GM23248 (cell line): ENCODE data around the gene DRD4. TPM values are rescaled to one million over a fixed set of nuclear protein-coding genes. Genes with fewer than 3 reads are reported as not detected.

Source experiments
- DNase-seq: peaks from one replicate; pipeline ENCODE4 v3.0.0-alpha.2; 2015
- H2AFZ ChIP-seq: fragments of 200-600 bp; sonication (generic); 2 replicates; pipeline ENCODE4 v1.6.1; 2016; ENCODE audit warnings: antibody characterized with exemption
- H3F3A ChIP-seq: fragments of 200-600 bp; sonication (generic); 2 replicates; pipeline ENCODE4 v1.6.1; 2016; ENCODE audit warnings: mild to moderate bottlenecking, antibody characterized with exemption, mixed run types; ENCODE audit not compliant: insufficient read depth
- H3K27ac ChIP-seq: fragments of 200-600 bp; sonication (generic); 2 replicates; pipeline ENCODE4 v1.5.1; 2016; ENCODE audit warnings: mild to moderate bottlenecking
- H3K27me3 ChIP-seq: fragments of 200-600 bp; sonication (generic); replicated peaks from 2 replicates; pipeline ENCODE4 v1.6.1; 2016; ENCODE audit warnings: mild to moderate bottlenecking; ENCODE audit not compliant: insufficient read depth
- H3K36me3 ChIP-seq: fragments of 200-600 bp; sonication (generic); 2 replicates; pipeline ENCODE4 v1.6.1; 2016; ENCODE audit warnings: low read depth, mild to moderate bottlenecking
- H3K4me1 ChIP-seq: fragments of 200-600 bp; sonication (generic); 2 replicates; pipeline ENCODE4 v1.6.1; 2016; ENCODE audit warnings: mild to moderate bottlenecking; ENCODE audit not compliant: insufficient read depth
- H3K4me2 ChIP-seq: fragments of 200-600 bp; sonication (generic); one replicate; pipeline ENCODE4 v1.6.1; 2016; ENCODE audit warnings: mild to moderate bottlenecking; ENCODE audit not compliant: unreplicated experiment
- H3K4me3 ChIP-seq: fragments of 200-600 bp; sonication (generic); 2 replicates; pipeline ENCODE4 v1.5.1; 2016; ENCODE audit warnings: mild to moderate bottlenecking
- H3K79me2 ChIP-seq: fragments of 200-600 bp; sonication (generic); 2 replicates; pipeline ENCODE4 v1.6.1; 2016; ENCODE audit warnings: mild to moderate bottlenecking; ENCODE audit not compliant: insufficient read depth
- H3K9ac ChIP-seq: fragments of 200-600 bp; sonication (generic); 2 replicates; pipeline ENCODE4 v1.6.1; 2016; ENCODE audit warnings: mild to moderate bottlenecking
- H3K9me2 ChIP-seq: fragments of 200-600 bp; sonication (generic); 2 replicates; pipeline ENCODE4 v1.6.1; 2016; ENCODE audit warnings: mixed run types, mild to moderate bottlenecking, moderate library complexity; ENCODE audit not compliant: insufficient read depth
- H3K9me3 ChIP-seq: fragments of 200-600 bp; sonication (generic); one replicate; pipeline ENCODE4 v1.6.1; 2017; ENCODE audit warnings: low read depth
- H4K20me1 ChIP-seq: fragments of 200-600 bp; sonication (generic); 2 replicates; pipeline ENCODE4 v1.6.0; 2016; ENCODE audit not compliant: insufficient read depth
- EZH2 ChIP-seq: fragments of 200-600 bp; sonication (generic); IDR thresholded peaks from 2 replicates; pipeline ENCODE4 v1.6.1; 2018; ENCODE audit warnings: antibody characterized with exemption, mild to moderate bottlenecking; ENCODE audit not compliant: insufficient read depth, poor library complexity, severe bottlenecking
- EZH2phosphoT487 ChIP-seq: fragments of 200-600 bp; sonication (generic); IDR thresholded peaks from 2 replicates; pipeline ENCODE4 v1.6.1; 2018; ENCODE audit warnings: antibody characterized with exemption, moderate library complexity, mild to moderate bottlenecking, low read depth; ENCODE audit not compliant: insufficient read depth
- WGBS, 2 experiments: methylation state at CpG; one replicate each; pipeline ENCODE4 v1.1.6; 2015 to 2017; ENCODE audit warnings: low lambda C conversion rate in 2 of 2, low coverage in 1 of 2; ENCODE audit errors: missing lambda C conversion rate in 2 of 2; 5-methylcytosine and 5-hydroxymethylcytosine counted together
- in situ Hi-C: fragments of 300-500 bp; cut with MboI; formaldehyde crosslinking; loops from 2 replicates; pipeline ENCODE4 v1.15.0; 2020
- polyA plus RNA-seq: library from polyadenylated mRNA; unstranded; fragments of >200 nt; fragmentation: Nextera tagmentation; extraction: Ambion mirVana; gene quantifications from 2 replicates; pipeline ENCODE4 v1.2.1, GENCODE V29; 2016
- total RNA-seq: library from RNA; depleted of rRNA; stranded (reverse); fragments of >200 nt; shearing (Covaris generic); gene quantifications from 2 replicates; pipeline ENCODE4 v1.2.3, GENCODE V29; 2014; rRNA removed

Gene DRD4
- total RNA-seq: not detected in 2 replicates
- not detected in 2 replicates for polyA plus RNA-seq

- no peaks in the 10 kb centered on the region for H4K20me1 ChIP-seq
- H3K9me2 ChIP-seq: no peaks in the 10 kb centered on the region
- in situ Hi-C loops: no loop called here
- peak; percentile 66 for DNase-seq
- H3K27ac ChIP-seq: no peak within 1 kb of the TSS
- H3K36me3 ChIP-seq: no peaks in the 10 kb centered on the region
- H3K27me3 ChIP-seq: peaks cover 15% of the 10 kb centered on the region; the same call in 1 of the 2 replicates
- no peaks in the 10 kb centered on the region for H3K79me2 ChIP-seq
- H3K4me1 ChIP-seq: peaks cover 7% of the 10 kb centered on the region
- peaks cover 10% of the 10 kb centered on the region; the same call in 1 of the 2 replicates for H3F3A ChIP-seq
- no peak for TF ChIP-seq EZH2phosphoT487
- peak; percentile 42 for TF ChIP-seq EZH2
- H3K9ac ChIP-seq: no peak within 1 kb of the TSS
- H2AFZ ChIP-seq: no peak within 1 kb of the TSS
- H3K4me2 ChIP-seq: peak within 1 kb of the TSS; percentile 29
- H3K4me3 ChIP-seq: peak within 1 kb of the TSS; percentile 35
- 6 to 19% methylated on average over 33 to 68 of the region's 100 CpGs for WGBS, 2 experiments
- no peaks in the 10 kb centered on the region for H3K9me3 ChIP-seq
Measured at GRCh38 chr11:636511-637332, at the start of gene DRD4. TSS of gene DRD4 (plus strand) at chr11:637269. CDS start at chr11:637305, 36 bp downstream.

DNA sequence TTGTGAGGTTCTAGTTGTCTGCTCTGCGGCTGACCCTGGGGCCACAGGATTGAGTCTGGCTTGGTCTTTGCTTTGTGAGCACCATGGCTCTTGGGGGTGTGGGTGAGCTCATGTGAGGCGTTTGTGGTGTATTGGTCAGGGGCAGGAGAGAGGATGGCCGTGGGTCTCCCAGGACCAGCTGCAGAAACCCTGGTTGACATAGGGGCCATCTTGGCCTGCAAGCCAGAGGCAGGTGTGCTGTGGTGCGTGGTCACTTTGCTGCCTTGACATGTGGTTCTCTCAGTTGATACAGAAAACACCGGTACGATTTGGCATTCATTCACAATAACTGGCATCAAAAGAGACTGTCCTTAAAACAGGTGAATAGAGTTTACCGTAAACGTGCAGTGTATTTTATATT lies 49.5 kb upstream of the DRD4 start:
- Histone ChIP-seq H3K36me3 (peaks cover 5% of the 10 kb centered on the region; the same call in 1 of the 2 replicates), H3K27me3 (no peaks in the 10 kb centered on the region), H3F3A (no peaks in the 10 kb centered on the region), H3K9me3 (no peaks in the 10 kb centered on the region), H3K4me3 (no peak overlapping the region), H3K4me2 (no peak overlapping the region), H3K9me2 (no peaks in the 10 kb centered on the region), H3K9ac (no peak overlapping the region), H3K27ac (peak overlapping the region; percentile 43; the same call in 1 of the 2 replicates), H3K4me1 (0 out of 2 replicates have a peak, but pooled peaks cover 4% of the 10 kb centered on the region), H2AFZ (no peak overlapping the region), H3K79me2 (peaks cover 88% of the 10 kb centered on the region), H4K20me1 (no peaks in the 10 kb centered on the region)
- TF ChIP-seq EZH2phosphoT487: no peak
- no peak for TF ChIP-seq EZH2
- 81 to 86% methylated on average over 8 of the region's 8 CpGs for WGBS, 2 experiments
- in situ Hi-C loops: no loop called here
- no peak for DNase-seq

DNA sequence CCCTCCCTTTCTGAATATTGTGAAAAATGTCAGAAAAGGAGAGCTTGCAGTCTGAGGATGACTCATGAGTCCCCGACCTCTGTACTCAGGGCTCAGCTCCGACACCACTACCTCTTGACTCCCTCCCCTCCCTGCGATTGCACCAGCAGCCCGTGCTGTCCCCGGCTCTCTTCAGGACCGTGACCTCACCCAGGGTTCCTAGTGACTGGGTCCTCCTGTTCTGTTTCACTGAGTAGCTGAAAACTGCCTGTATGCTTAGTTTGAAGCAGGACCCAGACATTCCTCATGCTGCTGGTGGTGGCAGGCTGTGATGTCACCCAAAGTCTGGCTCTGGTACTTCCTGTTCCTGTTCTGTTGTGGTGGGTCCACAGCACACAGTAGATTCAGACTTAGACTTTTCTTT lies 49.1 kb upstream of the DRD4 start:
- H3K9ac ChIP-seq: no peak overlapping the region
- DNase-seq: peak; percentile 67
- 46 to 61% methylated on average over 6 of the region's 6 CpGs for WGBS, 2 experiments
- in situ Hi-C loops: no loop called here
- no peaks in the 10 kb centered on the region for H3K9me3 ChIP-seq
- H3K4me3 ChIP-seq: no peak overlapping the region
- H3K4me2 ChIP-seq: no peak overlapping the region
- H3F3A ChIP-seq: no peaks in the 10 kb centered on the region
- H4K20me1 ChIP-seq: no peaks in the 10 kb centered on the region
- peaks cover 5% of the 10 kb centered on the region; the same call in 1 of the 2 replicates for H3K36me3 ChIP-seq
- peaks cover 88% of the 10 kb centered on the region for H3K79me2 ChIP-seq
- H3K9me2 ChIP-seq: no peaks in the 10 kb centered on the region
- no peaks in the 10 kb centered on the region for H3K27me3 ChIP-seq
- peak overlapping the region; percentile 43 for H3K27ac ChIP-seq
- 0 out of 2 replicates have a peak, but pooled peaks cover 4% of the 10 kb centered on the region for H3K4me1 ChIP-seq
- no peak overlapping the region for H2AFZ ChIP-seq
- TF ChIP-seq EZH2phosphoT487 (no peak), EZH2 (no peak)

DNA sequence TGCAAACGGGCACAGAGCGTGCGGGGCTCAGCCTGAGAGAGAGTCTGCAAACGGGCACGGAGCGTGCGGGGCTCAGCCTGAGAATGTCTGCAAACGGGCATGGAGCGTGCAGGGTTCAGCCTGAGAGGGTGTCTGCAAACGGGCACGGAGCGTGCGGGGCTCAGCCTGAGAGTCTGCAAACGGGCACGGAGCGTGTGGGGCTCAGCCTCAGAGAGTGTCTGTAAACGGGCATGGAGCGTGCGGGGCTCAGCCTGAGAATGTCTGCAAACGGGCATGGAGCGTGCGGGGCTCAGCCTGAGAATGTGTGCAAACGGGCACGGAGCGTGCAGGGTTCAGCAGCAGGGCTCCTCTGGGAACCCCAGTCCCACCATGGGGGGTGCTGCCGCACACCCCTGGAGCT lies 47.3 kb upstream of the DRD4 start:
- Histone ChIP-seq H3K79me2 (peaks cover 88% of the 10 kb centered on the region), H3K4me3 (no peak overlapping the region), H3K4me1 (0 out of 2 replicates have a peak, but pooled peaks cover 4% of the 10 kb centered on the region), H3K4me2 (no peak overlapping the region), H3K27me3 (no peaks in the 10 kb centered on the region), H3K9me3 (no peaks in the 10 kb centered on the region), H3K9me2 (no peaks in the 10 kb centered on the region), H4K20me1 (no peaks in the 10 kb centered on the region), H2AFZ (no peak overlapping the region), H3K27ac (no peak overlapping the region), H3F3A (no peaks in the 10 kb centered on the region), H3K36me3 (peaks cover 5% of the 10 kb centered on the region; the same call in 1 of the 2 replicates), H3K9ac (no peak overlapping the region)
- in situ Hi-C loops: no loop called here
- no peak for DNase-seq
- no peak for TF ChIP-seq EZH2
- TF ChIP-seq EZH2phosphoT487: no peak
- 90 to 91% methylated on average over 13 to 26 of the region's 26 CpGs for WGBS, 2 experiments
